ENCODE data around the gene PNPLA7. TPM values are rescaled to one million over a fixed set of nuclear protein-coding genes. Genes with fewer than 3 reads are reported as not detected.

The PNPLA7 gene
- total and polyA plus RNA-seq, 2 of the 13 experiments (the other 11 are each of a cell fraction or from before 2014, with no cell fraction given): 0.42 to 1.5 TPM

GRCh38 chr9:137421838-137422603 is 128.2 kb downstream of the PNPLA7 start (continued):
- TF ChIP-seq PATZ1 (CRISPR knock-in tag; IDR thresholded peaks at IDR 0.05) (no peak), NFYB (CRISPR knock-in tag; IDR thresholded peaks at IDR 0.05) (no peak), MAZ (IDR thresholded peaks at IDR 0.05; ENCODE audit: borderline replicate concordance, low read depth, low read length) (no peak), MAZ (CRISPR knock-in tag; IDR thresholded peaks at IDR 0.05; ENCODE audit: low read depth) (no peak), ZKSCAN8 (CRISPR knock-in tag; IDR thresholded peaks at IDR 0.05; ENCODE audit: borderline replicate concordance) (no peak), ZNF136 (CRISPR knock-in tag; IDR thresholded peaks at IDR 0.05; ENCODE audit: low read depth) (no peak), TBL1XR1 (IDR thresholded peaks at IDR 0.05; ENCODE audit: borderline replicate concordance, low read length, partially characterized antibody) (no peak)
- TF ChIP-seq, protein P1, sequence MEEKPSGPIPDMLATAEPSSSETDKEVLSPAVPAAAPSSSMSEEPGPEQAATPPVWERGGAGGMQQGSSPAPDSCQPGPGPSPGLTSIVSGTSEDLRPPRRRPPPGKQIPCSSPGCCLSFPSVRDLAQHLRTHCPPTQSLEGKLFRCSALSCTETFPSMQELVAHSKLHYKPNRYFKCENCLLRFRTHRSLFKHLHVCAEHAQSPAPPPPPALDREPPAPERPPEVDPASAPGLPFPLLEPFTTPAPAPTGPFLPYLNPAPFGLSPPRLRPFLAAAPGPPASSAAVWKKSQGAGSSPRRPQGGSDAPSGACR (CRISPR knock-in tag; IDR thresholded peaks at IDR 0.05): 0 out of 2 replicates have a peak, but pooled peaks have one; percentile 7

Measured in HepG2 (cell line).